Stimulated activated CD4-positive, alpha-beta T cell treated with anti-CD3 and anti-CD28 coated beads, TNF-alpha, amount 100 ng/mL, for 4 hours (primary cell): ENCODE measurements around the gene COLGALT1.
"Not testable (repeated sequence)": the region's sequence is repeated elsewhere in the genome, so short reads cannot be mapped to it uniquely, and the experiment has no call there.

Experiments used
- DNase-seq, 3 experiments: peaks; one replicate each; pipeline ENCODE4 v3.0.0-alpha.2; 2020; ENCODE audit warnings: low read depth in 3 of 3

COLGALT1 gene

DNA sequence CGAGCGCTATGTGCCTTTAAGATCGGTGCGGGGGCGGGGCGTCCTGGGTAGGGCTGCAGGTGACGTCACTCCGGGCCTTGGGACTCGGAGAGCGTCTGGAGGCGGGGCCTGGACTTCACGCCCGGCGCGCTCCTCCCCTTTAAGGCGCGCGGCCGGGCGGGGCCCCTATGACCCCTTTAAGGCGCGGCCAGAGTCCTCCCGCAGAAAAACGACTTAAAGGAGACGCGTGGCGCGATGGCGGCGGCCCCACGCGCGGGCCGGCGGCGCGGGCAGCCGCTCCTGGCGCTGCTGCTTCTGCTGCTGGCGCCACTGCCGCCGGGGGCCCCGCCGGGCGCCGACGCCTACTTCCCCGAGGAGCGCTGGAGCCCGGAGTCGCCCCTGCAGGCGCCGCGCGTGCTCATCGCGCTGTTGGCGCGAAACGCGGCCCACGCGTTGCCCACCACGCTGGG lies at the start of gene COLGALT1:
COLGALT1 (plus strand) TSS at position 170 of the 449 bp plus-strand sequence; CDS start at position 235, 65 bp downstream.
- peak; percentile 98 to 100 (median 98) for DNase-seq

DNA sequence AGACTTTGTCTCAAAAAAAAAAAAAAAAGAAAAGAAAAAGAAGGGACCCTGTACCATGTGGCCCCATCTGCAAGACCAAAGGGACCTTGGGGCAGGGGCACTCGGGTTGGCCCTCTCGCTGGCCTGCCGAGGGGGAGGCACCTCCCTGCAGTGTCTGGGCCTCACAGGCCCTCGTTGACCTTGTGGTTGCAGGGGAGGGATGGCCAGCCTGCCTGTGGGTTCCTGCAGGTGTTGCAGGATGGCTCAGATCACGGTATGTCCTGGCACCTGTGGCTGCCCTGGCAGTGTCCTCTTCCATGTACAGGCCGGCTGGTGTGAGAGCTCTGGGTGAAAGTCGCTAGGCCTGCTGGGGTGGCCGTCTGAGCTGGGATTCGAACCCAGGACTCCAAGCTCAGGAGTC lies 48.7 kb upstream of the COLGALT1 start:
- DNase-seq = no peak

DNA sequence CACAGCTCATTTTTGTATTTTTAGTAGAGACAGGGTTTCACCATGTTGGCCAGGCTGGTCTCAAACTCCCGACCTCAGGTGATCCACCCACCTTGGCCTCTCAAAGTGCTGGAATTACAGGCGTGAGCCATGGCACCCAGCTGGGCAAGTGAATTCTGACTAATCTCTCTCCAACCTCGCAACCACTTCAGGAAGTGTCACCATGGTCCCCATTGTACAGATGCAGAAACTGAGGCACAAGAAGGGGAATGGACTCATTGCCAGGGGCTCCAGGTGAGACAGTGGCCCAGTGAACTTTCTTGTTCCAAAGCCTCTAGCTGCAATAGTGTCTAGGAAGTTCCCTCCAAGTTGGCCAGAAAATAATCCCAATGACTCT lies 46.9 kb upstream of the COLGALT1 start:
- not testable (repeated sequence) for DNase-seq

DNA sequence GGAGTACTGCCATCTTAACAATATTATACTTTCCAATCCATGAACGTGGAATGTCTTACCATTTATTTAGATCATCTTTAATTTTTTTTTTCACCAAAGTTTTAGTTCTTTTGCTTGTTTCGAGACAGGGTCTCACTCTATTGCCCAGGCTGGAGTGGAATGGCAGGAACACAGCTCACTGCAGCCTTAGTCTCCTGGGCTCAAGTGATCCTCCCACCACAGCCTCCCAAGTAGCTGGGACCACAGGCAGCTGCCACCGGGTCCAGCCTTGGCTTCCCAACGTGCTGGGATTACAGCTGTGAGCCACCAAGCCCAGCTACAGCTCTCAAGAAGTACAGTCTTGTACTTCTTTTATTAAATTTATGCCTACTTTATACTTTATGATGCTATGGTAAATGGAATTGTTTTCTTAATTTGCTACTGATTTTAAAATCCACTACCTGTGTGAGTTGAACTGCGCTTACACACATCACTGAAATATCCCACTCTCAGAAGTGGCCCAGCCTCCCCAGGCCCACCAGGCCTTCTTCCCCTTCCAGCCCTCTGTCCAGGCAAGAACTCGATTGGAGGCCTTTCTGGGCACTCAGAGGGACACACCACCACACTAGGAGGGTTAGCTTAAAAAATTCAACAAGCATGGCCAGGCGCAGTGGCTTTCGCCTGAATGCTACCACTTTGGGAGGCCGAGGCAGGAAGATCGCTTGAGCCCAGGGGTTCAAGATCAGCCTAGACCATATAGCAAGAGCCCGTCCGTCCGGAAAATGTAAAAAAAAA lies 45.0 kb upstream of the COLGALT1 start:
- no peak for DNase-seq

DNA sequence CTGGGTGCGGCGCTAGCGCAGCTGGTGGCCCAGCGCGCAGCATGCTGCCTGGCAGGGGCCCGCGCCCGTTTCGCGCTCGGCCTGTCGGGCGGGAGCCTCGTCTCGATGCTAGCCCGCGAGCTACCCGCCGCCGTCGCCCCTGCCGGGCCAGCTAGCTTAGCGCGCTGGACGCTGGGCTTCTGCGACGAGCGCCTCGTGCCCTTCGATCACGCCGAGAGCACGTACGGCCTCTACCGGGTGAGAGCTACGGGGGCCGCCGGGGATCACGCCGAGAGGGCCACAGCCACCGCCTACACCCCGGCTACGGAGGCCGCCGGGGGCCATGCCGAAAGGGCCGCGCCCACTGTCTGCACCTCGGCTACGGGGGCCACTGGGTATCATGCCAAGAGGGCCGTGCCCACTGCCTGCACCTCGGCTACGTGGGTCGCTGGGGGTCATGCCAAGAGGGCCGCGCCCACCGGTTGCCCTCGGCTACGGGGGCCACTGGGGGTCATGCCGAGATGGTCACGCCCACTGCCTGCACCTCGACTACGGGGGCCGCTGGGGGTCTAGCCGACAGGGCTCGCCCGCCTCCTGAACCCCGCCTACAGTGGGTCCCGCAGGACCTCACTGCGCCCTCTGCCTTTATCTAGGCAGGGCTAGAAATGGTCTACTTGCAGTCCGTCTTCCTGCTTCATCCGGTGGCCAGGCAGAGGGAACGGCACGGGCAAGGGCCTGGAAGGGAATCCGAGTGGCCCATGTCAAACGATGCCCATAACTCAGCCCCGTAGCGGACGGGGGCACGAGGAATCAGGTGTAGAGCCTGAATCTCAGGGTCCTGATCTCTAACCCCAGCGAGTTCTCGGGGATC lies 43.5 kb upstream of the COLGALT1 start:
- peak; percentile 57 to 76 (median 72) for DNase-seq

DNA sequence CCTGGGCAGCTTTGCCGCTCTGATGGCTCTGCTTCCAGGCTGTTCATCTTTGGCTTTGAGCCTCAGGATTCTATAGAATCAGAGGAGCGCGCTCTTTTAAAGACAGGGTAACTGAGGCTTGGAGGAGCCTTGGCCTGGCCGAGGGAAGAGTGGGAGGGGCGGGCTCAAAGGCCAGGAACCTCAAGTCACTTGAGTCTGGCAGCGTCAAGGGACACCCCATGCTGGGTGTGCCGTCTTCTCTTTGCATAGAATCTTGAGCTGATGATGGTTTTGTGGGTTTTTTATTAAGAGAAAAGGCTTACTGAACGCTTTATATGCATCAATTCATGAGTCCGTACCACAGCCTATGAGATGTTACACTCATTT lies 42.9 kb upstream of the COLGALT1 start:
- no peak for DNase-seq

DNA sequence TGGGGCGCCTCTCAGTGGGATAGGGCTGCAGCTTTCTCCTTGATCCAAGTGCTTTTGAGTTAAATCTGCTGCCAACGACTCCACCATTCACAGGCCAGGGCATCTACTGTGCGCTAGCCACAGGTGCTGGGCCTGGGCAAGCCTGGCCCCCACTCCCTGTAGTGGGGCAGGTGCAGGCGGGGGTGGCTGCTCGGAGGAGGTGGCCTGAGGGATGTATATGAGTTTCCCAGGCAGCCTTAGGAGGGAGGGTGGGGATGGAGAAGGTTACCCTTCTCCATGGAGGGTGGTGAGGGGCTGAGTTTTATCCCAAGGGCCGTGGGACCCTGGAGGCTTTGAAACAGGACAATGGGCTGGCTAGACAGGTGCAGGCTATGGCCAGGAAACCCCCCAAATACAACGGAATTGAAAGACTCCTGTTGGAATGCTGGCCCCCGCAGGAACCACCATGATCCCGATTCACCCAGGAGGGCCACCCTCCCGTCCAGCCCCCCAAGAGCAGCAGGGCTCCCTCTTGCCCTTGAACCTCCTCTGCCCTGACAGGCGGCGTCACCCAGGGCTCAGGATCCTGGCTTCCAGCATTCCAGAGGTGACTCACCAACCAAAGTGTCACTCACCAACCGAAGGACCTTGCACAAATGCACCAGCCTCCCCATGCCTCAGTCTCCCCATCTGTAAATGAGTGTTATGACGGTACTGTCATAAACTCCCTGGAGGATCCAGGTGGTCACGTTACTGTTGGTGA lies 39.9 kb upstream of the COLGALT1 start:
- no peak for DNase-seq

DNA sequence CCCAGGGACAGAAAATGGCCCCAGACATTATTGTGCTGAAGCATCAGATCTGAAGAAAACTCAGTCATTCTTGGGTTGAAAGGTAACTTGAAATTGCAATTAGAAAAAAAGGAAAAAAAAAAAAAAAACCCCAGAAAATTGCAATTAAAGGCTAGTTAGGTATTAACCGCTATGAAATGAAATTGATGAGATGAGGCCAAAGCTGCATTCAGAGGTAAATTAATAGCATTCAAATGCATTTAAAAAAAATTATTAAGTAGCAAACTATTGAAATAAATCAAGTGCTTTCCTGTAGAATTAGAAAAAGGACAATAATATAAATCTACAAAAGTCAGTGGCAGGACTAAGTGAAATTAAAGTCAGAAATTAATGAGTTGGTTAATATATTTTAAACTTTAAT lies 37.6 kb upstream of the COLGALT1 start:
- DNase-seq = no peak

DNA sequence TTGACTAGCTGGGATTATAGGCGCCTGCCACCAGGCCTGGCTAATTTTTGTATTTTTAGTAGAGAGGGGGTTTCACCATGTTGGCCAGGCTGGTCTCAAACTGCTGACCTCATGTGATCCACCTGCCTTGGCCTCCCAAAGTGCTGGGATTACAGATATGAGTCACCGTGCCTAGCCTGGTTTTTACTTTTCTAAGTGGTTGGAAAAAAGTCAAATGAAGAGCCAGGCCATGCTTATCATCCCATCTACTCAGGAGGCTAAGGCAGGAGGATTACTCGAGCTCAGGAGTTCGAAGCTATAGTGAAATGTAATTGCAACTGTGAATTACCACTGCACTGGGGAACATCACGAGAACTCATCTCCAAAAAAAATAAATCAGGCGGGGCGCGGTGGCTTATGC lies 36.8 kb upstream of the COLGALT1 start:
- DNase-seq = not testable (repeated sequence)

DNA sequence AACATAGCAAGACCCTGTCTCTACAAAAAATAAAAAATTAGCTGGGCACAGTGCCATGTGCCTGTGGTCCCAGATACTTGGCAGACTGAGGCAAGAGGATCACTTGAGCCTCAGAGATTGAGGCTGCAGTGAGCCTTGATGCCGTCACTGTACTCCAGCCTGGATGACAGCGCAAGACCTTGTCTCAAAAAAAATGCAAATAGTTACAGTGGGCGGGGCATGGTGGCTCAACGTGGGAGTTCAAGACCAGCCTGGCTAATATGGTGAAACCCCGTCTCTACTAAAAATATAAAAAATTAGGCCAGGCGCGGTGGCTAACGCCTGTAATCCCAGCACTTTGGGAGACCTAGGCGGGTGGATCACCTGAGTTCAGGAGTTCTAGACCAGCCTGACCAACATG lies 35.5 kb upstream of the COLGALT1 start:
- DNase-seq = no peak

DNA sequence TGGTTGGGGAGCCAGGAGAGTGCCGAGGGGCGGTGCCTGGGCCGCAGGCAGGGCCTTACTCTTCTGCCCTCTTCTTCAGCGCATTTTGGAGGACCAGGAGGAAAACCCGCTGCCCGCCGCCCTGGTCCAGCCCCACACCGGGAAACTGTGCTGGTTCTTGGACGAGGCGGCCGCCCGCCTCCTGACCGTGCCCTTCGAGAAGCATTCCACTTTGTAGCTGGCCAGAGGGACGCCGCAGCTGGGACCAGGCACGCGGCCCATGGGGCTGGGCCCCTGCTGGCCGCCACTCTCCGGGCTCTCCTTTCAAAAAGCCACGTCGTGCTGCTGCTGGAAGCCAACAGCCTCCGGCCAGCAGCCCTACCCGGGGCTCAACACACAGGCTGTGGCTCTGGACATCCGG lies 34.6 kb upstream of the COLGALT1 start:
- no peak for DNase-seq

DNA sequence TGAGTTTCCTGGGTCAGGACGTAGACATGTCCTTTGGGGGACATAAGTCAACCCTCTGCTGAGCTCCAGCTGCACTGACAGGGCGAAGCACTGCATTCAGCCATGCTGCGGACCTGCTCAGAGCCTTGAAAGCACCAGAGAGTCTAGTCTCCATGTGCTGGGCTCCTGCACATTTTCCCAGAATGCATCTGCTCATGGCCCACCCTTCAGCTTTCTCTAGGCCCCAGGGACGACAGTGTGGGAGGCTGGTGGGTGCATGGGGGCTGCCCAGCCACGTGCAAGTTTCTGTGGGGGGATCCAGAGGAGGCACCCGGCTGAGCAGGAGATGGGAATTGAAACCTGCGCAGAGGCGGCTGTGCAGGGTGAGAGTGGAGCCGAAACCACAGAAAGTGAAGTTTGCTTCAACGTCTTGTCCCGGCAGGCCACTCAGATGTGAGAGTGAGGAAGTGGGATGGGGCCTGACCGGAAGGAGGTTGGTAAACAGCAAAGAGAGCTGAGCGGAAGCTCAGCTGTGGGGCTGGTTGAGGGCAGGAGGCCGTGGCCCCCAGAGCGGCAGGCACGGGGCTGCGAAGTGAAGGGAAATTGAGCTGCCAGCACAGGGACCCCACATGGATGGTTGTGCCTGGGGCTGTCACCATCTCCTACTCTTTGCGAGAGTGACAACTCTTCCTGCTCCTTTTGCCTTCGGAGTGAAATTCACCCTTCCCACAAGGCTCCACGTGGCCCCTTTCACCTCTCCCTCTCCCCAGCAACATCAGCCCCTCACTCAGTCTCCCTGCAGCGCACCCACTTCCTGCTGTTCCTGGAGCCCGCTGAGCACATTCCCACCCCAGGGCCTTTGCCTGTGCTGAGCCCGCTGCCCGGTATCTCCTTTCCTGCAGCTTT lies 32.2 kb upstream of the COLGALT1 start:
- no peak for DNase-seq

DNA sequence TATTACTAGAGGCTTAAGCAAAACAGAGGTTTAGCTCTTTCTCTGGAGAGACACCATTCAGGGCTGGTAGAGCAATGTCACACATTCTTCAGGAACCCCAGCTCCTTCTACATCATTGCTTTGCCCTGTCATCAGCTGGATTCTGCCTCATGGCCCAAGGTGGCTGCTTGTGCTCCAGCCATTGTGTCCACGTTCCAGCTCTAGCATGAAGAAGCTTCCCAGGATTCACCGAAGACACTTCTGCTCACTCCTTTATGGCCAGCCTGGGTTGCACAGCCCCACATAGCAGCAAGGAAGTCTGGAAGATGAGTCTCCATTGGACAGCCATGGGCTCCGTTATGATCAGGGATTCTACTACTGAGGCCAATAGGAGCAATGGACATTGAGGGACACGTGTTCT lies 30.8 kb upstream of the COLGALT1 start:
- DNase-seq = no peak

DNA sequence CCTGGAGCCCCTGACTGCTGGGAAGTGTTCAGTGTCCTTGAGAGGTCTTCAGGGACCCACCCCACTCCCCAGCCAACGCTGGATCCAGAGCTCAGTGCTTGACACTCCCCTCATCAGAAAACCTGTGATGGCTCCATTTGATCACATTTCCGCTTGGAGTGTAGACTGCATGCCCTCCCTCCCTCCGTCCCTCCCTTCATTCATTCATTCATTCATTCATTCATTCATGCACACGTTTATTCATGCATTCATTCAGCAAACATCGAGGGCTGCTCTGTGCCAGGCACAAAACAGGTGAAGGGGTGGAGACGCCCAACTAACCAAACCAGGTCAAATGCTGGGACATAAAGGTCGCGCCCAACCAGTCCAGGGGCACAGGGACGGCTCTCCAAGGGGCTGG lies 30.3 kb upstream of the COLGALT1 start:
- no peak for DNase-seq

DNA sequence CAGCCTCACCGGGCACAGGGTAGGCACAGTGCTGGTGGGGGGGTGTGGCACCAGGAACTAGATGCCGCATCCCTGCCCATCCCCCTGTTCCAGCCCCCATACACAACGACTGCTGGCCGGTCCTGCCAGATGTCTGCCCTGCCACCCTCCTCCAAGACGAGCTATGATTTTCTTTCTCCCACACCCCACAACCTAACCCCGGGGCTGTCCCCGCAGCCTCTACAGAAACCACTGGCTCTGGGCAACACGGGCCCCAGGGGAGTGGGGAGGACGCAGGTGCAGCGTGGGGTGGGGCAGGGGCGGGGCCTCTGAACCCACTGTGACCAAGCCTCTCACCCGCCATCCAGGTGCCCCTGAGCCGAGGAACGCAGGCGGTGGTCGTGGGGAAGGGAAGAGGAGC lies 28.5 kb upstream of the COLGALT1 start:
- DNase-seq = no peak

DNA sequence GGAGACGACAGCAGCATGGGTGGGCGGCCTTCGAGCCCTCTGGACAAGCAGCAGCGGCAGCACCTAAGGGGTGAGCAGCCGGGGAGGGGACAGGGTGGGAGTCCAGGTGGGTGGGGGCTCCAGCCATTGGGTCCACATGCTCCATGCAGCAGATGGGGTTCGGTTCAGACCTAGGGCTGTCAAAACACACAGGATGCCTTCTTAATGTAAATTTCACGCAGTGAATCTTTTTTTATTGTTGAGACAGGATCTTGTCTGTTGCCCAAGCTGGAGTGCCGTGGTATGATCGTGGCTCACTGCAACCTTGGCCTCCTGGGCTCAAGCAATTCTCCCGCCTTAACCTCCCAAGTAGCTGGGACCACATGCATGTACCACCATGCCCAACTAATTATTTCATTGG lies 28.1 kb upstream of the COLGALT1 start:
- no peak for DNase-seq

DNA sequence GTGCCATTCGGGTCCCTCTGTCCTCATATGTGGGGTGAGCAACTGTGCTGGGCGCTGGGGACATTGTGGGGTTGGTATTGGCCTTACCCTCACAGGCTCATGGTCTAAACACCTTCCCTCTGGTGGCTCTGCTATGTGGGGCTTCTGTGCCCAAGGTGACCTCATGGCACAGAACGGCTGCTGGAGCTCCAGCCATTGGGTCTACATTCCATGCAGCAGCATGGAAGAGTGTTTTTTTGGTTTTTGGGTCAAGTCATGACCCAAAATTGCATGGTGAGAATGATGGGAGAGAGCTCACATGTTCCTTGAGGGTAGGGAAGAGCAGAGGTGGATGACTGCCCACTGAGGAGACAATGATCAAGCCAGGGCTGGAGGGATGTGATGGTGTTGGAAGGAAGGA lies 26.8 kb upstream of the COLGALT1 start:
- no peak for DNase-seq

DNA sequence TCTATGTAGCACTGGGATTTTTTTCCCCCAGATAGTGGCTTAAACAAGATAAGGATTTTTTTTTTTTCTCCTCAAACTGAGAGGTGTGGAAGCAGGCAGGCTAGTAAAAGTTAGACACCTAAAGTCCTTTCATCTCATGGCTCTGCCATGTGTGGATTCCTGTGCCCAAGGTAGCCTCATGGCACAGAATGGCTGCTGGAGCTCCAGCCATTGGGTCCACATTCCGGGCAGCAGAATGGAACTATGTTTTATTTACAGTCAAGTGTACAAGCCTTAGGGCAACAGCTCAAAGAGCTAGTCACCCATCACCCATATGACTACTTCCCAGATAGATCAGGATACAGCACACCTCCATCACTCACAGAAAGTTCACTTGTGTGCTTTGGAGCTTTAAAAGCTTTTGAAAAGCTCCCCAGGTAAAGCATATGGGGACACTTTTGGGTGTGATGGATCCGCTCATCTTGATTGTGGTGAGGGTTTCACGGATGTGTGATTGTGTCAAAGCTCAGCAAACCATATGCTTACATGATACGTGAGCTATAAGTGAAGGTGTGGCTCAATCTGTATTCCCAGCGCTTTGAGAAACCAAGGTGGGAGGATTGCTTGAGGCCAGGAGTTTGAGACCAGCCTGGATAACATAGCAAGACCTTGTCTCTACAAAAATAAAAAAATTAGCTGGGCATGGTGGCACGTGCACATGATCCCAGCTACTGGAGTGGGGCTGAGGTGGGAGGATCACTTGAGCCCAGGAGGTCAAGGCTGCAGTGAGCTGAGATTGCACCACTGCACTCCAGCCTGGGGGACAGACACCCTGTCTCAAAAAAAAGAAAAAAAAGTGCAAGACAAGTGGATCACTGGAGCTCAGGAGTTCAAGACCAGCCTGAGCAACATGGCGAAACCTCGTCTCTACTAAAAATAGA lies 25.9 kb upstream of the COLGALT1 start:
- DNase-seq = no peak

DNA sequence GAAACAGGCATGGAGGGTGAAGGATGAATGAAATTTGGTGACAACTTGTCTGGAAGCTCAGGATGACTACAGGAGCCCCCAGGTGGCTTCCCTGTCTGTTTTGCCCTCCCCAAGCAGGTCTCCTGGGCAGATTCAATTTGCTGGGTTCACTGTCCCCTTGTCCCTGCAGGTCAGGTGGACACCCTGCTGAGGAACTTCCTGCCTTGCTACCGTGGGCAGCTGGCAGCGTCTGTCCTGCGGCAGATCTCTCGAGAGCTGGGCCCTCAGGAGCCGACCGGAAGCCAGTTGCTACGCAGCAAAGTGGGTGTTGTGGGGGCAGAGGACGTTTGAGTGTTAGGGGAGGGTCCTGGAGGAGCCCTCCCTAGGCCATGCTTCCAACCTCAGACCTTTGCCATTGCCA lies 24.9 kb upstream of the COLGALT1 start:
- no peak for DNase-seq

DNA sequence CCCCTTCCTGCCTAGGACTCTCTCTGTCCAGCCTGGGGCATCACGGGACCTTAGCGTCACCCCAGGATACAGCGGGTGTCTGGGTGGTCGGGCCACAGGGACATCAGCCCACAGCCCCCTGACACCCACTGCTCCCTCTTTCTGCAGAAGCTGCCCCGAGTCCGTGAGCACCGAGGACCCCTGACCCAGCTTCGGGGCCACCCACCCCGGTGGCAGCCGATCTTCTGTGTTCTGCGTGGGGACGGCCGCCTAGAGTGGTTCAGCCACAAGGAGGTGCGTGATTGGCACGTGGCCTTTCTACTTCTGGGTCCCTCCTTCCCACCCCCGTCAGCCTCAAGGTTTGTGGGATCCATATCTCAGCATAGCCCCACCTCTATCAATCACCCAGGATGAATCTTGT lies 23.3 kb upstream of the COLGALT1 start:
- no peak for DNase-seq
